Renal cortical epithelial cell (primary cell): ENCODE data around the gene TSR2. TPM values are rescaled to one million over a fixed set of nuclear protein-coding genes. Genes with fewer than 3 reads are reported as not detected.

ENCODE experiments used
- DNase-seq: peaks from one replicate; pipeline ENCODE4 v3.0.0-alpha.2; 2011; ENCODE audit warnings: low read depth
- total RNA-seq: library from RNA; depleted of rRNA; stranded (reverse); fragments of >200 nt; gene quantifications from 2 replicates; pipeline ENCODE4 v1.2.3, GENCODE V29; 2014

Gene TSR2
- total RNA-seq: 7.8 and 20.9 TPM in 2 replicates

GRCh38 chrX:54439960-54440871, at the start of gene TSR2:
TSS of gene TSR2 (plus strand) at chrX:54440404. CDS start at chrX:54440422, 18 bp downstream.
- DNase-seq: peak; percentile 84

- DNase-seq: no peak
Measured at GRCh38 chrX:54397113-54397512, 43.1 kb upstream of the TSR2 start.

GRCh38 chrX:54407266-54407665, 32.9 kb upstream of the TSR2 start:
- no peak for DNase-seq

GRCh38 chrX:54411732-54412131, 28.5 kb upstream of the TSR2 start:
- DNase-seq: no peak

- no peak for DNase-seq
Measured at GRCh38 chrX:54413753-54414152, 26.5 kb upstream of the TSR2 start.

GRCh38 chrX:54415534-54416350, 24.5 kb upstream of the TSR2 start:
- DNase-seq: no peak

GRCh38 chrX:54416965-54417364, 23.2 kb upstream of the TSR2 start:
- no peak for DNase-seq

GRCh38 chrX:54419559-54420302, 20.5 kb upstream of the TSR2 start:
- no peak for DNase-seq

- DNase-seq: no peak
Measured at GRCh38 chrX:54422168-54422567, 18.0 kb upstream of the TSR2 start.

GRCh38 chrX:54423161-54423888, 16.9 kb upstream of the TSR2 start:
- DNase-seq: no peak

GRCh38 chrX:54427837-54428424, 12.3 kb upstream of the TSR2 start:
- no peak for DNase-seq

GRCh38 chrX:54430519-54430918, 9.7 kb upstream of the TSR2 start:
- DNase-seq: no peak

- no peak for DNase-seq
Measured at GRCh38 chrX:54435121-54435520, 5.1 kb upstream of the TSR2 start.

GRCh38 chrX:54442790-54443189, 2.6 kb downstream of the TSR2 start:
- no peak for DNase-seq

- DNase-seq: no peak
Measured at GRCh38 chrX:54444752-54445151, 4.5 kb downstream of the TSR2 start.

GRCh38 chrX:54446084-54446483, 5.9 kb downstream of the TSR2 start:
- DNase-seq: no peak

GRCh38 chrX:54447461-54447860, 7.3 kb downstream of the TSR2 start:
- no peak for DNase-seq

GRCh38 chrX:54449929-54450328, 9.7 kb downstream of the TSR2 start:
- no peak for DNase-seq

- DNase-seq: no peak
Measured at GRCh38 chrX:54452920-54453319, 12.7 kb downstream of the TSR2 start.

GRCh38 chrX:54470054-54470760, 30.0 kb downstream of the TSR2 start:
- DNase-seq: no peak
